ENCODE data around the gene OR2B2.

Gene OR2B2

GRCh38 chr6:27911956-27912446 lies at the start of gene OR2B2:
TSS of gene OR2B2 (minus strand) at chr6:27912396. CDS start at chr6:27912319, 77 bp downstream.
- Histone ChIP-seq H3K4me1 (ENCODE audit: insufficient read depth, low read length, poor library complexity, severe bottlenecking) (no peaks in the 10 kb centered on the region), H3K9ac (ENCODE audit: low read depth, low read length, poor library complexity, severe bottlenecking) (no peak within 1 kb of the TSS), H3K27me3 (ENCODE audit: insufficient read depth, low read length, poor library complexity, severe bottlenecking) (no peaks in the 10 kb centered on the region), H3K79me2 (ENCODE audit: insufficient read depth, low read length) (no peaks in the 10 kb centered on the region), H2AFZ (ENCODE audit: low read length) (no peak within 1 kb of the TSS), H3K9me3 (ENCODE audit: insufficient read depth, low read depth, low read length) (no peaks in the 10 kb centered on the region), H4K20me1 (ENCODE audit: insufficient read depth, low read length, poor library complexity, severe bottlenecking) (no peaks in the 10 kb centered on the region), H3K4me3 (ENCODE audit: low read length, poor library complexity, severe bottlenecking) (no peak within 1 kb of the TSS), H3K9me2 (replicated peaks; ENCODE audit: low read depth, low read length) (no peaks in the 10 kb centered on the region), H3K36me3 (ENCODE audit: insufficient read depth, low read length) (no peaks in the 10 kb centered on the region), H3F3A (ENCODE audit: low read depth) (no peaks in the 10 kb centered on the region), H3K4me2 (ENCODE audit: low read depth, low read length, poor library complexity, severe bottlenecking) (no peak within 1 kb of the TSS)
- no peak for TF ChIP-seq CTCF (conservative IDR thresholded peaks at IDR 0.05; ENCODE audit: low read length)
- no peak for TF ChIP-seq EZH2phosphoT487 (IDR thresholded peaks at IDR 0.05; ENCODE audit: borderline replicate concordance)

GRCh38 chr6:27957516-27957915 lies 45.3 kb upstream of the OR2B2 start:
- H3K79me2 ChIP-seq (ENCODE audit: insufficient read depth, low read length): no peaks in the 10 kb centered on the region
- no peak overlapping the region for H3K4me3 ChIP-seq (ENCODE audit: low read length, poor library complexity, severe bottlenecking)
- H3K9ac ChIP-seq (ENCODE audit: low read depth, low read length, poor library complexity, severe bottlenecking): no peak overlapping the region
- no peaks in the 10 kb centered on the region for H3F3A ChIP-seq (ENCODE audit: low read depth)
- H3K4me1 ChIP-seq (ENCODE audit: insufficient read depth, low read length, poor library complexity, severe bottlenecking): no peaks in the 10 kb centered on the region
- no peaks in the 10 kb centered on the region for H4K20me1 ChIP-seq (ENCODE audit: insufficient read depth, low read length, poor library complexity, severe bottlenecking)
- H3K9me3 ChIP-seq (ENCODE audit: insufficient read depth, low read depth, low read length): no peaks in the 10 kb centered on the region
- no peak for TF ChIP-seq CTCF (conservative IDR thresholded peaks at IDR 0.05; ENCODE audit: low read length)
- TF ChIP-seq EZH2phosphoT487 (IDR thresholded peaks at IDR 0.05; ENCODE audit: borderline replicate concordance): no peak
- H3K4me2 ChIP-seq (ENCODE audit: low read depth, low read length, poor library complexity, severe bottlenecking): no peak overlapping the region
- H3K36me3 ChIP-seq (ENCODE audit: insufficient read depth, low read length): no peaks in the 10 kb centered on the region
- H3K9me2 ChIP-seq (replicated peaks; ENCODE audit: low read depth, low read length): no peaks in the 10 kb centered on the region
- no peaks in the 10 kb centered on the region for H3K27me3 ChIP-seq (ENCODE audit: insufficient read depth, low read length, poor library complexity, severe bottlenecking)
- H2AFZ ChIP-seq (ENCODE audit: low read length): no peak overlapping the region

- TF ChIP-seq EZH2phosphoT487 (IDR thresholded peaks at IDR 0.05; ENCODE audit: borderline replicate concordance) (no peak), CTCF (conservative IDR thresholded peaks at IDR 0.05; ENCODE audit: low read length) (no peak)
- Histone ChIP-seq H3K9me2 (replicated peaks; ENCODE audit: low read depth, low read length) (no peaks in the 10 kb centered on the region), H3K4me3 (ENCODE audit: low read length, poor library complexity, severe bottlenecking) (no peak within 1 kb of the TSS), H3F3A (ENCODE audit: low read depth) (no peaks in the 10 kb centered on the region), H3K79me2 (ENCODE audit: insufficient read depth, low read length) (no peaks in the 10 kb centered on the region), H3K4me2 (ENCODE audit: low read depth, low read length, poor library complexity, severe bottlenecking) (no peak within 1 kb of the TSS), H3K36me3 (ENCODE audit: insufficient read depth, low read length) (no peaks in the 10 kb centered on the region), H2AFZ (ENCODE audit: low read length) (no peak within 1 kb of the TSS), H4K20me1 (ENCODE audit: insufficient read depth, low read length, poor library complexity, severe bottlenecking) (no peaks in the 10 kb centered on the region), H3K27me3 (ENCODE audit: insufficient read depth, low read length, poor library complexity, severe bottlenecking) (no peaks in the 10 kb centered on the region), H3K9me3 (ENCODE audit: insufficient read depth, low read depth, low read length) (no peaks in the 10 kb centered on the region), H3K9ac (ENCODE audit: low read depth, low read length, poor library complexity, severe bottlenecking) (no peak within 1 kb of the TSS), H3K4me1 (ENCODE audit: insufficient read depth, low read length, poor library complexity, severe bottlenecking) (no peaks in the 10 kb centered on the region)
Observed at GRCh38 chr6:27956941-27957340, 44.7 kb upstream of the OR2B2 start, which contains the start of gene OR2B6. TSS of gene OR2B6 (plus strand) at chr6:27957241. CDS start at chr6:27957241, 0 bp downstream.

Measured in Loucy (cell line).